Mucosa of descending colon (tissue), 3 donors: ENCODE measurements around the gene CBFB. TPM values are rescaled to one million over a fixed set of nuclear protein-coding genes. Genes with fewer than 3 reads are reported as not detected.

Source experiments
- ATAC-seq: fragments of 200-7000 bp; cut with Tn5 transposase; one replicate; pipeline ENCODE4 v1.9.1; 2020; ENCODE audit warnings: mild to moderate bottlenecking, moderate library complexity
- DNase-seq, 3 donors: peaks; one replicate each; pipeline ENCODE4 v3.0.0-alpha.2; 2020
- H3K36me3 ChIP-seq: fragments of 200-600 bp; one replicate; pipeline ENCODE4 v1.8.0; 2021; ENCODE audit warnings: low read depth, mild to moderate bottlenecking
- H3K4me1 ChIP-seq: fragments of 200-600 bp; one replicate; pipeline ENCODE4 v1.8.0; 2021; ENCODE audit warnings: low read depth, mild to moderate bottlenecking
- H3K4me3 ChIP-seq: fragments of 200-600 bp; one replicate; pipeline ENCODE4 v1.8.0; 2021; ENCODE audit warnings: mild to moderate bottlenecking
- H3K9me3 ChIP-seq: fragments of 200-600 bp; one replicate; pipeline ENCODE4 v1.8.0; 2021; ENCODE audit warnings: mild to moderate bottlenecking
- CTCF ChIP-seq: fragments of 200-600 bp; IDR thresholded peaks from one replicate; pipeline ENCODE4 v1.8.0; 2022; ENCODE audit warnings: antibody characterized with exemption, mild to moderate bottlenecking
- intact Hi-C, 2 donors: fragments of 100-400 bp; cut with DNase I in 1 of 2; cut with micrococcal nuclease in 1 of 2; formaldehyde crosslinking; loops; one replicate each; pipeline versions ENCODE4 v1.11.0 to v1.11.1; 2022; cut with DNase I, micrococcal nuclease
- total RNA-seq, 3 donors: library from RNA; stranded (reverse); fragmentation: NEBNext Ultra II Directional in 2 of 3; extraction: Animal tissue kit (Norgen Biotek cat#: 25700) in 2 of 3; gene quantifications; one replicate each; pipeline versions ENCODE4 v1.2.1 to v1.2.4, GENCODE V29; 2021 to 2023
- donor health status: DM: no; HTN: no; CAD: no; lungs with moderate emphysema.
- donor health status: DM: no; HTN: no; CAD: no.
- donor health status: DM: no; HTN: yes; CAD: no.

CBFB gene
- total RNA-seq, 3 donors from 2014 or later: 26.3 to 35.5 (median 26.8) TPM

GRCh38 chr16:67017421-67017750 is 11.6 kb upstream of the CBFB start:
- ATAC-seq: no peak
- intact Hi-C loops: no loop called here
- Histone ChIP-seq H3K4me3 (no peak overlapping the region), H3K36me3 (no peaks in the 10 kb centered on the region), H3K4me1 (peaks cover 10% of the 10 kb centered on the region), H3K9me3 (no peaks in the 10 kb centered on the region)
- TF ChIP-seq CTCF: no peak
- peak in 1 of 3 donors; percentile 14 for DNase-seq

DNA sequence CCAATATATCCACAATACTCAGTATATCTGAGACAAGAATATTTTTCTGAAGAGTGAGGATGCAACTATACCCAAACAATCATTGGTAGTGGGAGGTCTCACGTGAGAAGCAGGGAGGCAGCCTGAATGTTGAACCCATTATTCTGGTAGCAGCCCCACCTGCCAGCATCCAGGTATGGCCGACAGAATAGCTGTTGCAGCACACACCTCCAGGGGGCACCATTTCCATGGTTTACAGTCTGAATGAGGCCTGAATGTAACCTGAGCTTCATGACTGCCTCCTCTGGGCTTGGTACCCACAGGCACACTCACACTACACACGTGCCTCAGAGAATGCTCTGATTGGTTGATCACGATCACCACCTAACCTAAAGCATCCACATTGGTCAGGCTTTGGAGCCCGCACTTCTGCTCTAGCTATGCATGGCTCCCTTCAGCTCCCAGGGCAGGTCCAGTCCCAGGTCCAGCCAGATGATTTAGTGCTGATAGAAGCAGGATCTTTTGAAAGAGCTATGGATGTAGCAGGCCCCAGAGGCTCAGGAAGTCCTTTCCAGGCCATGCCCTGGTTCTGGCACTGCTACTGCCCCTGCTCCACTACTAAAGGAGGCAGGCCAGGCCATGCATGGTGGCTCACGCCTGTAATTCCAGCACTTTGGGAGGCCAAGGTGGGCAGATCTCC is 11.0 kb upstream of the CBFB start:
- peak; percentile 58 for TF ChIP-seq CTCF
- no peaks in the 10 kb centered on the region for H3K9me3 ChIP-seq
- peaks cover 10% of the 10 kb centered on the region for H3K4me1 ChIP-seq
- intact Hi-C loops: no loop called here
- peak; percentile 96 for ATAC-seq
- H3K36me3 ChIP-seq: no peaks in the 10 kb centered on the region
- DNase-seq: peak; percentile 71 to 91 (median 87)
- H3K4me3 ChIP-seq: no peak overlapping the region

GRCh38 chr16:67019171-67019570 is 9.8 kb upstream of the CBFB start:
- TF ChIP-seq CTCF: no peak
- ATAC-seq (no peak), DNase-seq (peak in 1 of 3 donors; percentile 11)
- H3K4me1 ChIP-seq: peaks cover 5% of the 10 kb centered on the region
- intact Hi-C loops: no loop called here
- H3K9me3 ChIP-seq: no peaks in the 10 kb centered on the region
- no peak overlapping the region for H3K4me3 ChIP-seq
- H3K36me3 ChIP-seq: no peaks in the 10 kb centered on the region

- Histone ChIP-seq H3K9me3 (no peaks in the 10 kb centered on the region), H3K4me1 (no peaks in the 10 kb centered on the region), H3K4me3 (no peak overlapping the region), H3K36me3 (no peaks in the 10 kb centered on the region)
- ATAC-seq (no peak), DNase-seq (peak in 1 of 3 donors; percentile 2)
- TF ChIP-seq CTCF: no peak
- intact Hi-C loops: no loop called here
Observed at GRCh38 chr16:67021321-67021720, 7.6 kb upstream of the CBFB start.

GRCh38 chr16:67022531-67023214 is 6.3 kb upstream of the CBFB start:
- TF ChIP-seq CTCF: no peak
- Histone ChIP-seq H3K36me3 (no peaks in the 10 kb centered on the region), H3K9me3 (no peaks in the 10 kb centered on the region), H3K4me1 (no peaks in the 10 kb centered on the region), H3K4me3 (no peak overlapping the region)
- ATAC-seq (no peak), DNase-seq (no peak)
- intact Hi-C loops: no loop called here
